PFSK-1 (cell line): ENCODE data around the gene ZIC1.

Experiments used
- FOXP2 ChIP-seq: optimal IDR thresholded peaks from 2 replicates; pipeline ENCODE3; 2011; ENCODE audit warnings: borderline replicate concordance, control low read depth, inconsistent platforms; ENCODE audit not compliant: insufficient read depth; ENCODE audit errors: extremely low read length, extremely low read depth
- POLR2AphosphoS5 ChIP-seq: IDR thresholded peaks from 2 replicates; pipeline ENCODE4 v1.6.1; 2012; ENCODE audit warnings: low read depth, mild to moderate bottlenecking, control low read depth, low read length, moderate library complexity
- SIN3A ChIP-seq: IDR thresholded peaks from 2 replicates; pipeline ENCODE4 v1.6.1; 2012; ENCODE audit warnings: mild to moderate bottlenecking, low read length, moderate library complexity, borderline replicate concordance; ENCODE audit not compliant: insufficient read depth
- TAF1 ChIP-seq: IDR thresholded peaks from 2 replicates; pipeline ENCODE4 v1.6.1; 2012; ENCODE audit warnings: low read length, control low read depth, borderline replicate concordance; ENCODE audit not compliant: insufficient read depth
- TF ChIP-seq, protein P1 (sequence below), 2 experiments: IDR thresholded peaks; 2 replicates each; pipeline versions ENCODE4 v1.6.1 to v1.8.0; 2011 to 2012; ENCODE audit warnings: low read depth in 2 of 2, low read length in 2 of 2, control low read depth in 1 of 2, inconsistent platforms in 1 of 2, mild to moderate bottlenecking in 1 of 2, moderate library complexity in 1 of 2; ENCODE audit not compliant: insufficient read depth in 1 of 2

The ZIC1 gene

DNA sequence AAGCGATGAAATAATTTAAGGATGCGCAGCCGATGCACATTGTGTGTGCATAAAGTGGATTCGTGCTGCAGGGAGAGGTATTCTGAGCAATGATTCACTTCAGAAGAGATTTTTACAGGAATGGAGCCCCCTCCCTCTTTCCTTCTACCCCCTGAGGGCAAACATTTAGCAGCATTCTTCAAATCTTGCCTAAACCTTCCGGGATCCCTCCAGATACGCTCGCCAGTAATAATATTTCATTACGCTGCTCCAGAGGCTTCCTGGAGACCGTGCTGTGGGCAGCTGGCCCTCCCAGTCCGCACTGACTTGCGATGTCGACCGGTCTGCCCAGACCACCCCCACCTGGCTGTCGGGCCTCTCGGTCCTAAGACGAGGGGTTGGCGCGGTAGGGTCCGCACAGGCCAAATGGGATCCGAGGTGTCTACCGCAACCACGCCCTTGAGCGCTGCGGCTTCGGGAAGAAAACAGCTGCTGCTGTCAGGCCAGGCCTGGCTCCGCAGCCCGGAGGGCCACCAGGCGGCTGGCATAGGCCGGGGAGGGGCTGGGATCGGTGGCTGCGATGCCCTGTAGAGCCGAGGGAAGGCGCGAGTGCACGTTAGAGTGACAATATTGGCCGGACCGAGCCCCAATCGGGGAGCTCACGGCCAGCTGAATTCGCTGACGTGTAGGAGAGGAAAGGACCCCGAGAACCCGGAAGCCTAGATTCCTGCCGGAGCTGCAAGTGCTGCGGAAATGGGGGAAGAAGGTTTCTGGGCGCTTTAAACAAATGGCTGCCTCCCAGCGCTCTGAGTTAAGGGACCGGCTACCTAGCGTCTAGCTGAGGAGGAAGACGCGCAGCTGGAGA is 17.2 kb upstream of the ZIC1 start:
- TF ChIP-seq FOXP2 (peak; percentile 35), SIN3A (no peak), POLR2AphosphoS5 (no peak; the same call in 1 of the 2 replicates)
- TF ChIP-seq, protein P1, sequence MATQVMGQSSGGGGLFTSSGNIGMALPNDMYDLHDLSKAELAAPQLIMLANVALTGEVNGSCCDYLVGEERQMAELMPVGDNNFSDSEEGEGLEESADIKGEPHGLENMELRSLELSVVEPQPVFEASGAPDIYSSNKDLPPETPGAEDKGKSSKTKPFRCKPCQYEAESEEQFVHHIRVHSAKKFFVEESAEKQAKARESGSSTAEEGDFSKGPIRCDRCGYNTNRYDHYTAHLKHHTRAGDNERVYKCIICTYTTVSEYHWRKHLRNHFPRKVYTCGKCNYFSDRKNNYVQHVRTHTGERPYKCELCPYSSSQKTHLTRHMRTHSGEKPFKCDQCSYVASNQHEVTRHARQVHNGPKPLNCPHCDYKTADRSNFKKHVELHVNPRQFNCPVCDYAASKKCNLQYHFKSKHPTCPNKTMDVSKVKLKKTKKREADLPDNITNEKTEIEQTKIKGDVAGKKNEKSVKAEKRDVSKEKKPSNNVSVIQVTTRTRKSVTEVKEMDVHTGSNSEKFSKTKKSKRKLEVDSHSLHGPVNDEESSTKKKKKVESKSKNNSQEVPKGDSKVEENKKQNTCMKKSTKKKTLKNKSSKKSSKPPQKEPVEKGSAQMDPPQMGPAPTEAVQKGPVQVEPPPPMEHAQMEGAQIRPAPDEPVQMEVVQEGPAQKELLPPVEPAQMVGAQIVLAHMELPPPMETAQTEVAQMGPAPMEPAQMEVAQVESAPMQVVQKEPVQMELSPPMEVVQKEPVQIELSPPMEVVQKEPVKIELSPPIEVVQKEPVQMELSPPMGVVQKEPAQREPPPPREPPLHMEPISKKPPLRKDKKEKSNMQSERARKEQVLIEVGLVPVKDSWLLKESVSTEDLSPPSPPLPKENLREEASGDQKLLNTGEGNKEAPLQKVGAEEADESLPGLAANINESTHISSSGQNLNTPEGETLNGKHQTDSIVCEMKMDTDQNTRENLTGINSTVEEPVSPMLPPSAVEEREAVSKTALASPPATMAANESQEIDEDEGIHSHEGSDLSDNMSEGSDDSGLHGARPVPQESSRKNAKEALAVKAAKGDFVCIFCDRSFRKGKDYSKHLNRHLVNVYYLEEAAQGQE (IDR thresholded peaks at IDR 0.05; ENCODE audit: insufficient read depth in 1 of 2, low read depth in 2 of 2, low read length in 2 of 2): no peak

DNA sequence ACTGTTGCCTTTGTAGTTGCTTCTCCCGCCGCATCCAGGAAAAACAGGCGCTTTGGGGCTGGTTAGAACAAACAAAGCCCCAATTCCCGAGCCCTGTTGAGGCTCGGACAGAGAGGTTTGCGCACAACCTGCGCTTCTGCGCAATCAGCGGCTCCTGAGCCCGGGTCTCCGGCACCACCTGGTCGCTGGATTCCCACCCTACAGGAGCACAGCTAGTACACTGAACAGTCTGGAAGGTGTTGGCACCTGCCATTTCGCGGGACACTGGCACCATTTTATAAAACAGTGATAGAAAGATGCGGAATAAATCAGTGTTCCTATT is 16.6 kb upstream of the ZIC1 start:
- TF ChIP-seq, protein P1 (IDR thresholded peaks at IDR 0.05; ENCODE audit: insufficient read depth in 1 of 2, low read depth in 2 of 2, low read length in 2 of 2): no peak
- no peak for TF ChIP-seq POLR2AphosphoS5
- no peak for TF ChIP-seq TAF1
- TF ChIP-seq FOXP2: no peak
- TF ChIP-seq SIN3A: no peak

DNA sequence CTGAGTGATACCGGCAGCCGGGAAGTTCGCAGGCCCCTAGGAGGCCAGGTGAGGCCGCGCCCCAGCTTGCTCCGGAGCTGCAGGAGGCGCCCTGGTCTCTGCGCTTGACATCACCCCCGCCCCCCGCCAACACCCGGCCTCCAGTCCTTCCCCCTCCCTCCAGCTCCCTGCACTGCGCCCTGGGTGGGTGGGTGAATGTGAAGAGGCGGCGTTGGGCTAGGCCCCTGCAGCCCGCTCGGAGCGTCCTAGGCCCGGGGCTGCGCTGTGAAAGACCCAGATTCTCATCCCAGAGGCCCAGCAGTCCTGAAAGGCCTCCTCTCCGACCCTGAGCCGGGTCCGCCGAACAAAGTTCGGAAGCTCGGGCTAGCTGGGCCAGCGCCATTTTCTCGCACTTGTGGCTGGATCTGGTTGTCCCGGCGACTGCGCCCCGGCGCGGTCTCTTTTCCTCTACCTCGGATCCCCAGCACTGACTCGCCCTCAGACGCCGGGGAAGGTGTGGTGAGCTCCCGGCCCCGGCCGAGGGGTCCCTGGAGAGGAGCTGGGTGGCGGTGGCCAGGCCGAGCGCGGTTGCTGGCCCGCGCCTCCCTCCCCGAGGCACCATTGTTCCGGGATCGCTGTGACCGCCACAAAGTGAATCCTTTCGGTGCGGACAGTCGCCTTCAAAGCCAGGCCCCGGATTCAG is 15.8 kb upstream of the ZIC1 start:
- peak; percentile 27 for TF ChIP-seq FOXP2
- TF ChIP-seq POLR2AphosphoS5: no peak

DNA sequence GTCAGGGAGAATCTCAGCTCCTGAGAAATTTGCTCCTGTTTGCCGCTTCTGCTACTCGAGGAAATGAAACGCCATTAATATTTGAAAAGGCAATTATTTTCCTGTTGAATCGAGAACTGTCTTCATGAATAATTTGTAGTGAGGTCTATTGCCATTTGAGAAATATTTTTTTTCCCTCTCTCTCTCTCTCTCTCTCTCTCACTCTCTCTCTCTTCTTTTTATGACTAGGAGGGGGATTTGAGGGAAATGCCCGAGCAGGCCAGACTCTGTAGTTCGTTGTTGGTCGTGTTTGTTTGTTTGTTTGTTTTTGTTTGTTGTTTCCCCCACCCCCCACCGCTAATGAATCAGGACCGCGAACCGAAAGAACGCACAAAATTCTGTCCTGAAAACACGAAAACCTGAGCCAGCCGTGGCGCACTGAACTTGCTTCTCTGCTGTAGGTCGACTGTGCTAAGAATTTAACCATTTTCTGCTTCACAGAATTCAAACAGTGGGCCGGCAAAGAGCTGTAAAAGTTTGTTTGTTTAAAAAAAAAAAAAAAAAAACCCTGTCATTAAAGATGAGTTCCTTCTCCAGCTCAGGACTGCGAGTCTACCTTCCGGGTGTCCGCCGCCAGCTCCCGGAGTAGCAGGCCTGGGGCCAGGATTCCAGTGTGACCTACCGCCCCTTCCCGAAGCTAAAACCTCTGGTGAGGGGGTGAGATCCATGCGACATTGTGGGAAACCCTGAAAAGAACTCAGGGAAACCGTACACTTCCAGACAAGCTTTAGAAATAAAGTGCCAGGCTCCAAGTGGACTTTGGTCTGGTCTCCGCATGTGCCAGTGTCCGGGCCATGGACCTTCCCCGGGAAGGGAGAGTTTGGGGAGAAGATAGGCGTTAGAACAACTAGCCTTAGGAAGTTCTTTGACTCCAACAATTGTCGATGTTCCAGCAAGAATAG is 15.0 kb upstream of the ZIC1 start:
- TF ChIP-seq, protein P1 (IDR thresholded peaks at IDR 0.05; ENCODE audit: insufficient read depth in 1 of 2, low read depth in 2 of 2, low read length in 2 of 2): no peak
- TF ChIP-seq TAF1 (no peak), FOXP2 (no peak), POLR2AphosphoS5 (no peak), SIN3A (no peak)

DNA sequence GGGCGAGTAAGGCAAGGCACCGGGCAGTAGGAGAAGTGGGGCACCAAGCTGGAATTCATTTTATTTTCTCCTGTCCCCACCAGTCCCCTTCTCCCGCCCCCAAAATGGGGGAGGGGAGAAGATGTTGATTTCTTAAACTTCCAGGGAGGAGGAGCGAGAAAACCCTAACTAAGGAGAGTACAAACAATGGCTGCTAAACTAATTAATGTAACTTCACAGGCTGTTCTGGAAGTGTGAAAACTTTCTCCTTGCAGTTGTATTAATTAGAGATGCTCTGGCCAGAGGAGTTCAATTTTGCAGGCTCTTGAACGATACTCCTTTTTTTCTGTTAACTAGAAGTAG is 14.3 kb upstream of the ZIC1 start:
- no peak for TF ChIP-seq TAF1
- TF ChIP-seq POLR2AphosphoS5: no peak
- TF ChIP-seq, protein P1 (IDR thresholded peaks at IDR 0.05; ENCODE audit: insufficient read depth in 1 of 2, low read depth in 2 of 2, low read length in 2 of 2): no peak
- no peak for TF ChIP-seq FOXP2
- TF ChIP-seq SIN3A: no peak
